H9 (cell line): ENCODE data around the gene PTPDC1. TPM values are rescaled to one million over a fixed set of nuclear protein-coding genes. Genes with fewer than 3 reads are reported as not detected.

Experiments used
- DNase-seq: peaks from one replicate; pipeline ENCODE4 v3.0.0-alpha.2; 2017
- H2AFZ ChIP-seq: one replicate; pipeline ENCODE4 v1.6.1; 2013; ENCODE audit warnings: mild to moderate bottlenecking, low read length, control low read depth, moderate library complexity
- H2AK5ac ChIP-seq: 2 replicates; pipeline ENCODE4 v1.6.1; 2013; ENCODE audit warnings: low read length, control low read depth, mixed read lengths; ENCODE audit not compliant: insufficient read length
- H2BK120ac ChIP-seq: one replicate; pipeline ENCODE4 v1.6.1; 2013; ENCODE audit warnings: low read depth, mild to moderate bottlenecking, low read length, control low read depth, inconsistent platforms; ENCODE audit not compliant: poor library complexity, severe bottlenecking
- H2BK12ac ChIP-seq: 2 replicates; pipeline ENCODE4 v1.6.1; 2013; ENCODE audit warnings: low read length, control low read depth, mixed read lengths, low read depth; ENCODE audit not compliant: insufficient read length
- H2BK15ac ChIP-seq: 2 replicates; pipeline ENCODE4 v1.6.1; 2013; ENCODE audit warnings: low read depth, low read length, control low read depth
- H2BK20ac ChIP-seq: one replicate; pipeline ENCODE4 v1.6.1; 2013; ENCODE audit warnings: low read depth, mild to moderate bottlenecking, low read length, control low read depth, inconsistent platforms; ENCODE audit not compliant: poor library complexity, severe bottlenecking
- H2BK5ac ChIP-seq: 2 replicates; pipeline ENCODE4 v1.6.1; 2013; ENCODE audit warnings: low read length, control low read depth, mixed read lengths; ENCODE audit not compliant: insufficient read length
- H3K14ac ChIP-seq: 2 replicates; pipeline ENCODE4 v1.6.1; 2013; ENCODE audit warnings: low read length, control low read depth; ENCODE audit not compliant: insufficient read depth
- H3K18ac ChIP-seq: 2 replicates; pipeline ENCODE4 v1.6.1; 2013; ENCODE audit warnings: low read depth, mild to moderate bottlenecking, mixed read lengths, low read length, control low read depth; ENCODE audit not compliant: insufficient read length
- H3K23ac ChIP-seq: 2 replicates; pipeline ENCODE4 v1.6.1; 2013; ENCODE audit warnings: low read length, control low read depth, mixed read lengths, low read depth; ENCODE audit not compliant: insufficient read length
- H3K23me2 ChIP-seq: 2 replicates; pipeline ENCODE4 v1.6.1; 2013; ENCODE audit warnings: low read depth, mild to moderate bottlenecking, mixed read lengths, low read length, control low read depth; ENCODE audit not compliant: insufficient read length, poor library complexity, severe bottlenecking
- H3K27ac ChIP-seq: 2 replicates; pipeline ENCODE4 v1.5.1; 2013; ENCODE audit warnings: low read length, control low read depth, mixed read lengths, low read depth; ENCODE audit not compliant: insufficient read length
- H3K27me3 ChIP-seq: 2 replicates; pipeline ENCODE4 v1.6.1; 2013; ENCODE audit warnings: low read length, control low read depth, inconsistent platforms; ENCODE audit not compliant: insufficient read depth
- H3K4ac ChIP-seq: 2 replicates; pipeline ENCODE4 v1.6.1; 2013; ENCODE audit warnings: low read depth, mild to moderate bottlenecking, control low read depth, inconsistent platforms, low read length, moderate library complexity
- H3K4me1 ChIP-seq: 2 replicates; pipeline ENCODE4 v1.6.1; 2013; ENCODE audit warnings: low read length, control low read depth, inconsistent platforms; ENCODE audit not compliant: insufficient read depth
- H3K4me2 ChIP-seq: 2 replicates; pipeline ENCODE4 v1.6.1; 2013; ENCODE audit warnings: low read length, control low read depth, mixed read lengths; ENCODE audit not compliant: insufficient read length, insufficient read depth
- H3K56ac ChIP-seq: 2 replicates; pipeline ENCODE4 v1.6.1; 2013; ENCODE audit warnings: low read depth, mild to moderate bottlenecking, mixed read lengths, low read length, control low read depth; ENCODE audit not compliant: insufficient read length
- H3K79me1 ChIP-seq: 2 replicates; pipeline ENCODE4 v1.6.1; 2013; ENCODE audit warnings: low read depth, mild to moderate bottlenecking, moderate library complexity, low read length, control low read depth, inconsistent platforms; ENCODE audit not compliant: insufficient read depth, poor library complexity, severe bottlenecking
- H3K79me2 ChIP-seq: 2 replicates; pipeline ENCODE4 v1.6.1; 2013; ENCODE audit warnings: low read length, control low read depth, inconsistent platforms; ENCODE audit not compliant: insufficient read depth
- H3K9ac ChIP-seq: 2 replicates; pipeline ENCODE4 v1.6.1; 2013; ENCODE audit warnings: low read length, control low read depth, mixed read lengths; ENCODE audit not compliant: insufficient read length; ENCODE audit errors: extremely low read depth
- H3K9me3 ChIP-seq: one replicate; pipeline ENCODE4 v1.6.1; 2013; ENCODE audit warnings: low read depth, low read length, inconsistent platforms; ENCODE audit not compliant: control insufficient read depth
- H3T11ph ChIP-seq: one replicate; pipeline ENCODE4 v1.6.1; 2013; ENCODE audit warnings: mild to moderate bottlenecking, low read length, control low read depth, inconsistent platforms
- H4K20me1 ChIP-seq: one replicate; pipeline ENCODE4 v1.6.1; 2013; ENCODE audit not compliant: control insufficient read depth, insufficient read length, insufficient read depth
- H4K5ac ChIP-seq: 2 replicates; pipeline ENCODE4 v1.6.1; 2013; ENCODE audit warnings: low read depth, mild to moderate bottlenecking, mixed read lengths, low read length, control low read depth; ENCODE audit not compliant: insufficient read length
- H4K8ac ChIP-seq: replicated peaks from 2 replicates; pipeline ENCODE4 v1.6.1; 2013; ENCODE audit warnings: low read length, control low read depth, mixed read lengths, low read depth; ENCODE audit not compliant: insufficient read length
- H4K91ac ChIP-seq: 2 replicates; pipeline ENCODE4 v1.6.1; 2013; ENCODE audit warnings: low read depth, mild to moderate bottlenecking, moderate library complexity, mixed read lengths, low read length, control low read depth; ENCODE audit not compliant: insufficient read length
- H3K27ac Mint-ChIP-seq, 3 experiments: 2 replicates in 2 of 3; 3 replicates in 1 of 3; pipeline ENCODE4 v1.8.0; 2020 to 2021; ENCODE audit warnings: mixed read lengths in 3 of 3, mild to moderate bottlenecking in 1 of 3, moderate library complexity in 1 of 3
- H3K27me3 Mint-ChIP-seq: 2 replicates; pipeline ENCODE4 v1.8.0; 2021; ENCODE audit warnings: low read depth, mild to moderate bottlenecking, moderate library complexity, mixed read lengths
- H3K36me3 Mint-ChIP-seq, 3 experiments: 2 replicates in 2 of 3; 3 replicates in 1 of 3; pipeline ENCODE4 v1.8.0; 2020 to 2021; ENCODE audit warnings: low read depth in 3 of 3, mixed read lengths in 3 of 3; ENCODE audit not compliant: insufficient read depth in 1 of 3
- H3K4me1 Mint-ChIP-seq, 2 experiments: 2 replicates each; pipeline ENCODE4 v1.8.0; 2020; ENCODE audit warnings: mixed read lengths in 2 of 2
- H3K4me3 Mint-ChIP-seq, 2 experiments: 2 replicates in 1 of 2; 3 replicates in 1 of 2; pipeline ENCODE4 v1.8.0; 2020 to 2021; ENCODE audit warnings: mild to moderate bottlenecking in 2 of 2, mixed read lengths in 2 of 2, moderate library complexity in 1 of 2
- H3K9me3 Mint-ChIP-seq, 2 experiments: 2 replicates in 1 of 2; 3 replicates in 1 of 2; pipeline ENCODE4 v1.8.0; 2020; ENCODE audit warnings: mild to moderate bottlenecking in 2 of 2, mixed read lengths in 2 of 2, moderate library complexity in 1 of 2
- CTCF ChIP-seq: fragments of 200-600 bp; sonication (generic); conservative IDR thresholded peaks from 3 replicates; pipeline ENCODE4 v1.8.0; 2021; ENCODE audit warnings: antibody characterized with exemption, mild to moderate bottlenecking
- WGBS: extraction: QIAGEN DNeasy Blood & Tissue Kit; methylation state at CpG from one replicate; pipeline ENCODE4 v1.1.7; 2013; ENCODE audit warnings: missing lambda C conversion rate, low lambda C conversion rate, mixed read lengths; ENCODE audit not compliant: insufficient read length; ENCODE audit errors: extremely low coverage; 5-methylcytosine and 5-hydroxymethylcytosine counted together
- total RNA-seq: library from RNA; stranded (reverse); gene quantifications from 2 replicates; pipeline ENCODE4 v1.2.1, GENCODE V29; 2021

The PTPDC1 gene
- total RNA-seq, 1 experiment from 2014 or later: 4.8 TPM

- Histone ChIP-seq H3K14ac (no peak overlapping the region), H4K91ac (no peak overlapping the region), H3K18ac (no peak overlapping the region), H4K8ac (no peak overlapping the region), H2BK5ac (no peak overlapping the region), H3K27ac (no peak overlapping the region), H3K79me2 (no peaks in the 10 kb centered on the region), H4K5ac (no peak overlapping the region), H2BK120ac (no peak overlapping the region), H3K56ac (no peak overlapping the region), H3T11ph (no peak overlapping the region), H3K23ac (no peak overlapping the region), H3K9ac (no peak overlapping the region), H3K4me1 (no peaks in the 10 kb centered on the region), H3K9me3 (no peaks in the 10 kb centered on the region), H3K79me1 (no peaks in the 10 kb centered on the region), H2BK15ac (no peak overlapping the region), H4K20me1 (no peaks in the 10 kb centered on the region), H3K27me3 (no peaks in the 10 kb centered on the region), H2BK12ac (no peak overlapping the region), H3K4ac (no peak overlapping the region), H2BK20ac (no peak overlapping the region), H3K23me2 (no peaks in the 10 kb centered on the region), H2AFZ (no peak overlapping the region), H3K4me2 (no peak overlapping the region), H2AK5ac (no peak overlapping the region)
- TF ChIP-seq CTCF: no peak
- Mint-ChIP-seq H3K4me1 (peaks cover under 1% of the 10 kb centered on the region in 2 experiments), H3K9me3 (peaks cover 3 to 5% of the 10 kb centered on the region in 2 experiments; a peak in 3 of 5 replicates), H3K36me3 (peaks cover 0 to 6% (median 0%) of the 10 kb centered on the region in 3 experiments; a peak in 2 of 7 replicates), H3K27me3 (peaks cover 6% of the 10 kb centered on the region), H3K27ac (no peak overlapping the region), H3K4me3 (no peak overlapping the region)
- WGBS: no CpG with 5 or more reads among the region's 11 CpGs
- no peak for DNase-seq
These were observed 72.2 kb downstream of the PTPDC1 start for GRCh38 chr9:94156348-94157049.
